ENCODE data around the gene EFNA2. TPM values are rescaled to one million over a fixed set of nuclear protein-coding genes. Genes with fewer than 3 reads are reported as not detected.

The EFNA2 gene
- total and polyA plus RNA-seq, 2 of the 8 experiments (the other 6 are each of a cell fraction or from before 2014, with no cell fraction given) = 4.0 to 7.0 TPM

DNA sequence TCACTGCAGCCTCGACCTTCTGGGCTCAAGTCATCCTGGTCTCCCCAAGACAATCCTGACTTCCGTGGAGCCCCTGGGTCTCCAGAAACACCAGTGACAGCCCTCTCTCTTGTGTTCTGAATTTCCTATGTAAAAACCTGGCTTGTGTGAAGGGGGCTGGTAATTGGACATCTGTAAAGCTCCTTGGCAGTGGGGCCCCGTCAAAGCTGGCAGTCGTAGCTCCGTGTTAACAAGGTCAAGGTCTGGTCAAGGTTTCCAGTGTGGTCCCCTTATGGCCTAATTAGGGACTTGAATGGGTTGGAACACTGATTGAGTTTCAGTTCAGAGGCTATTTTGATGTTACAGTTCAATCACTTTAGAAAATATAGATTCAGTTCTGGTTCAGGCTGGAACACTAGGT lies 65.2 kb downstream of the EFNA2 start:
- H3K4me3 ChIP-seq (ENCODE audit: extremely low read depth in 1 of 4, insufficient read depth in 2 of 4, low read depth in 3 of 4, low read length in 4 of 4) = no peak overlapping the region
- no peaks in the 10 kb centered on the region for H3K9me3 ChIP-seq (ENCODE audit: insufficient read depth in 2 of 2, low read depth in 1 of 2, low read length in 1 of 2)
- no peak overlapping the region for H3K56ac ChIP-seq (replicated peaks; ENCODE audit: insufficient read length, low read depth, low read length)
- no peak overlapping the region for H2AK5ac ChIP-seq (ENCODE audit: low read depth, low read length)
- no peaks in the 10 kb centered on the region for H3K36me3 ChIP-seq (ENCODE audit: control insufficient read depth in 2 of 4, insufficient read depth in 4 of 4, low read length in 3 of 4)
- no peak overlapping the region for H3K9ac ChIP-seq (replicated peaks in 1 of 4; ENCODE audit: extremely low read depth in 1 of 4, low read depth in 3 of 4, low read length in 3 of 4)
- CTCF ChIA-PET (ENCODE audit: partially characterized antibody) = interaction anchor here (1.1 to 1.4 kb wide), 2 partner anchors 11 to 71 kb away, joined by 3 to 5 read pairs; no protein-coding TSS in a partner anchor
- peaks cover 2% of the 10 kb centered on the region; the same call in 1 of the 2 replicates for H3K79me1 ChIP-seq (ENCODE audit: low read depth, low read length)
- H4K8ac ChIP-seq (ENCODE audit: extremely low read depth, insufficient read depth, low read length) = no peak overlapping the region
- H3K23ac ChIP-seq (ENCODE audit: insufficient read length) = no peak overlapping the region
- H4K5ac ChIP-seq (ENCODE audit: insufficient read length, low read depth, low read length) = no peak overlapping the region
- H2BK120ac ChIP-seq (replicated peaks; ENCODE audit: low read depth, low read length) = no peak overlapping the region
- H4K20me1 ChIP-seq (replicated peaks in 1 of 2; ENCODE audit: control insufficient read depth in 1 of 2, insufficient read depth in 2 of 2, low read length in 2 of 2) = no peaks in the 10 kb centered on the region
- no peaks in the 10 kb centered on the region; a peak in 1 of 7 replicates for H3K27me3 ChIP-seq (replicated peaks in 1 of 4; ENCODE audit: control insufficient read depth in 3 of 4, extremely low read depth in 1 of 4, insufficient read depth in 3 of 4, low read length in 3 of 4)
- DNase-seq (ENCODE audit: low read depth in 1 of 2, low spot score in 2 of 2) (no peak), FAIRE-seq (no peak)
- no peak overlapping the region for H2BK5ac ChIP-seq (ENCODE audit: low read depth, low read length)
- no peak overlapping the region for H3K14ac ChIP-seq (ENCODE audit: insufficient read length)
- H2AFZ ChIP-seq (ENCODE audit: low read length) = no peak overlapping the region
- peaks cover 7% of the 10 kb centered on the region; the same call in 1 of the 2 replicates for H3K23me2 ChIP-seq (ENCODE audit: low read depth, low read length)
- H3K4me2 ChIP-seq (ENCODE audit: insufficient read depth in 1 of 2, low read depth in 2 of 2, low read length in 2 of 2) = no peak overlapping the region
- H3K4ac ChIP-seq (replicated peaks; ENCODE audit: insufficient read length, low read depth, low read length) = no peak overlapping the region
- WGBS, 2 experiments (ENCODE audit: extremely low coverage in 1 of 2, insufficient coverage in 1 of 2, insufficient read length in 1 of 2, insufficient replicate concordance in 2 of 2, low coverage in 1 of 2, low lambda C conversion rate in 2 of 2, missing lambda C conversion rate in 1 of 2) = 81% methylated on average over 5 of the region's 5 CpGs; no CpG with 5 or more reads in 1 of the 2 experiments
- peaks cover 0 to 4% of the 10 kb centered on the region in 2 experiments; a peak in 1 of 4 replicates for H3K79me2 ChIP-seq (ENCODE audit: control insufficient read depth in 1 of 2, insufficient read depth in 2 of 2, low read length in 2 of 2)
- no peak overlapping the region for H2BK12ac ChIP-seq (ENCODE audit: low read depth, low read length)
- H2BK20ac ChIP-seq (ENCODE audit: low read length) = no peak overlapping the region
- no peak overlapping the region for H2BK15ac ChIP-seq (ENCODE audit: low read length)
- H3K27ac ChIP-seq (ENCODE audit: low read depth, low read length) = no peak overlapping the region
- H3K4me1 ChIP-seq (replicated peaks in 1 of 4; ENCODE audit: control insufficient read depth in 3 of 4, insufficient read depth in 4 of 4, low read length in 3 of 4) = peaks cover 0 to 2% (median under 1%) of the 10 kb centered on the region in 4 experiments; a peak in 3 of 7 replicates
- H4K91ac ChIP-seq (replicated peaks; ENCODE audit: insufficient read length, low read length) = no peak overlapping the region
- POLR2A ChIA-PET (ENCODE audit: partially characterized antibody) = no interaction called here
- H3K18ac ChIP-seq (ENCODE audit: extremely low read depth, low read length) = no peak overlapping the region
- no peak for TF ChIP-seq CHD1 (IDR thresholded peaks at IDR 0.05; ENCODE audit: low read depth, low read length)
- TF ChIP-seq TEAD4 (IDR thresholded peaks at IDR 0.05; ENCODE audit: low read depth, low read length) = no peak
- TF ChIP-seq FOSL1 (IDR thresholded peaks at IDR 0.05; ENCODE audit: insufficient read depth, low read depth, low read length) = no peak
- no peak for TF ChIP-seq BRCA1 (IDR thresholded peaks at IDR 0.05; ENCODE audit: low read depth, low read length)
- TF ChIP-seq KDM4A (IDR thresholded peaks at IDR 0.05; ENCODE audit: low read depth, low read length, severe bottlenecking) = no peak
- no peak for TF ChIP-seq POU5F1 (IDR thresholded peaks at IDR 0.05; ENCODE audit: low read depth, low read length)
- TF ChIP-seq, protein P1, sequence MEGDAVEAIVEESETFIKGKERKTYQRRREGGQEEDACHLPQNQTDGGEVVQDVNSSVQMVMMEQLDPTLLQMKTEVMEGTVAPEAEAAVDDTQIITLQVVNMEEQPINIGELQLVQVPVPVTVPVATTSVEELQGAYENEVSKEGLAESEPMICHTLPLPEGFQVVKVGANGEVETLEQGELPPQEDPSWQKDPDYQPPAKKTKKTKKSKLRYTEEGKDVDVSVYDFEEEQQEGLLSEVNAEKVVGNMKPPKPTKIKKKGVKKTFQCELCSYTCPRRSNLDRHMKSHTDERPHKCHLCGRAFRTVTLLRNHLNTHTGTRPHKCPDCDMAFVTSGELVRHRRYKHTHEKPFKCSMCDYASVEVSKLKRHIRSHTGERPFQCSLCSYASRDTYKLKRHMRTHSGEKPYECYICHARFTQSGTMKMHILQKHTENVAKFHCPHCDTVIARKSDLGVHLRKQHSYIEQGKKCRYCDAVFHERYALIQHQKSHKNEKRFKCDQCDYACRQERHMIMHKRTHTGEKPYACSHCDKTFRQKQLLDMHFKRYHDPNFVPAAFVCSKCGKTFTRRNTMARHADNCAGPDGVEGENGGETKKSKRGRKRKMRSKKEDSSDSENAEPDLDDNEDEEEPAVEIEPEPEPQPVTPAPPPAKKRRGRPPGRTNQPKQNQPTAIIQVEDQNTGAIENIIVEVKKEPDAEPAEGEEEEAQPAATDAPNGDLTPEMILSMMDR (IDR thresholded peaks at IDR 0.05; ENCODE audit: control extremely low read depth in 1 of 3, insufficient read depth in 1 of 3, low read depth in 1 of 3, low read length in 3 of 3) = no peak
- TF ChIP-seq, protein P2, sequence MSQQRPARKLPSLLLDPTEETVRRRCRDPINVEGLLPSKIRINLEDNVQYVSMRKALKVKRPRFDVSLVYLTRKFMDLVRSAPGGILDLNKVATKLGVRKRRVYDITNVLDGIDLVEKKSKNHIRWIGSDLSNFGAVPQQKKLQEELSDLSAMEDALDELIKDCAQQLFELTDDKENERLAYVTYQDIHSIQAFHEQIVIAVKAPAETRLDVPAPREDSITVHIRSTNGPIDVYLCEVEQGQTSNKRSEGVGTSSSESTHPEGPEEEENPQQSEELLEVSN (IDR thresholded peaks at IDR 0.05) = no peak
- TF ChIP-seq TAF1 (IDR thresholded peaks at IDR 0.05; ENCODE audit: low read depth, low read length) = no peak
- TF ChIP-seq NANOG (IDR thresholded peaks at IDR 0.05; ENCODE audit: insufficient read depth, low read depth, low read length, poor library complexity, severe bottlenecking) = no peak
- TF ChIP-seq GABPA (IDR thresholded peaks at IDR 0.05; ENCODE audit: borderline replicate concordance, insufficient read depth, low read length) = no peak
